GM12878 (cell line): ENCODE data around the gene ZFAND2A. TPM values are rescaled to one million over a fixed set of nuclear protein-coding genes. Genes with fewer than 3 reads are reported as not detected.

Source experiments
- ATAC-seq: fragments of 200-7000 bp; cut with Tn5 transposase; 3 replicates; pipeline ENCODE4 v1.9.1; 2020; ENCODE audit warnings: mild to moderate bottlenecking, moderate library complexity
- BruUV-seq: library from RNA; stranded (reverse); fragments of 400-500 nt; replicated peaks from 2 replicates; lab custom pipeline; 2021; lab: Mats Ljungman, UMichigan
- CTCF ChIA-PET: fragments of 300-600 bp; sonication (Branson Sonifier 250); formaldehyde crosslinking; extraction: SDS; loops from one replicate; lab custom pipeline; 2021; ENCODE audit warnings: inconsistent platforms; lab: Yijun Ruan, JAX
- POLR2A ChIA-PET: fragments of 350-600 bp; formaldehyde crosslinking; extraction: SDS; loops from one replicate; lab custom pipeline; 2021; ENCODE audit warnings: inconsistent platforms; lab: Charles Lee
- RAD21 ChIA-PET: fragments of 300-600 bp; sonication (Branson Sonifier 250); formaldehyde crosslinking; loops from one replicate; lab custom pipeline; 2023; ENCODE audit warnings: antibody characterized with exemption; ENCODE audit not compliant: unreplicated experiment; lab: Charles Lee
- SMC1A ChIA-PET: fragments of 300-600 bp; sonication (Branson Sonifier 250); formaldehyde crosslinking; loops from one replicate; lab custom pipeline; 2023; ENCODE audit not compliant: unreplicated experiment, uncharacterized antibody; lab: Charles Lee
- DNase-seq: peaks from one replicate; pipeline ENCODE4 v3.0.0-alpha.2; 2011; ENCODE audit warnings: low read depth, low spot score
- FAIRE-seq: peaks from 3 replicates; lab custom pipeline; 2011; peaks lifted over from hg19 to GRCh38; lab: Jason Lieb, UNC
- H2AFZ ChIP-seq: 2 replicates; pipeline ENCODE4 v1.6.0; 2011; ENCODE audit warnings: low read depth, low read length, control low read depth; ENCODE audit not compliant: control insufficient read depth
- H3K27ac ChIP-seq: 2 replicates; pipeline ENCODE4 v1.5.1; 2011; ENCODE audit warnings: control low read depth; ENCODE audit not compliant: control insufficient read depth, insufficient read depth
- H3K27me3 ChIP-seq, 2 experiments: replicated peaks in 1 of 2; 2 replicates each; pipeline versions ENCODE4 v1.6.0 to v1.6.1; 2011; ENCODE audit warnings: low read length in 1 of 2; ENCODE audit not compliant: control insufficient read depth in 2 of 2, insufficient read depth in 2 of 2
- H3K36me3 ChIP-seq, 2 experiments: 2 replicates each; pipeline ENCODE4 v1.5.1; 2011; ENCODE audit warnings: low read length in 1 of 2; ENCODE audit not compliant: control insufficient read depth in 2 of 2, insufficient read depth in 2 of 2
- H3K4me1 ChIP-seq: 2 replicates; pipeline ENCODE4 v1.6.1; 2011; ENCODE audit warnings: mild to moderate bottlenecking, low read length, moderate library complexity, mixed read lengths; ENCODE audit not compliant: control insufficient read depth, insufficient read depth
- H3K4me2 ChIP-seq: 2 replicates; pipeline ENCODE4 v1.6.0; 2011; ENCODE audit warnings: control low read depth; ENCODE audit not compliant: control insufficient read depth, insufficient read depth
- H3K4me3 ChIP-seq: fragments of 200-600 bp; sonication (generic); 2 replicates; pipeline ENCODE4 v1.5.1; 2016
- H3K79me2 ChIP-seq: 2 replicates; pipeline ENCODE4 v1.6.0; 2011; ENCODE audit warnings: low read length; ENCODE audit not compliant: control insufficient read depth, insufficient read depth
- H3K9ac ChIP-seq: 2 replicates; pipeline ENCODE4 v1.8.0; 2011; ENCODE audit warnings: low read length, control low read depth, mixed read lengths; ENCODE audit not compliant: control insufficient read depth, insufficient read depth
- H3K9me3 ChIP-seq: replicated peaks from 3 replicates; pipeline ENCODE4 v1.5.1; 2011; ENCODE audit warnings: mild to moderate bottlenecking, low read length; ENCODE audit not compliant: control insufficient read depth, insufficient read depth
- H4K20me1 ChIP-seq: 2 replicates; pipeline ENCODE4 v1.6.0; 2011; ENCODE audit not compliant: control insufficient read depth, insufficient read depth
- BMI1 ChIP-seq: fragments of 450-650 bp; IDR thresholded peaks from 2 replicates; pipeline ENCODE4 v1.6.1; 2016; ENCODE audit warnings: mild to moderate bottlenecking, moderate library complexity, borderline replicate concordance
- CHD2 ChIP-seq: IDR thresholded peaks from 2 replicates; pipeline ENCODE4 v1.6.1; 2011; ENCODE audit warnings: low read depth, low read length, improper control_type of control experiment, borderline replicate concordance
- CREB1 ChIP-seq: IDR thresholded peaks from 2 replicates; pipeline ENCODE4 v1.6.1; 2012; ENCODE audit warnings: low read depth, mild to moderate bottlenecking, inconsistent platforms
- DPF2 ChIP-seq: fragments of 450-650 bp; IDR thresholded peaks from 2 replicates; pipeline ENCODE4 v1.6.1; 2017; ENCODE audit warnings: mild to moderate bottlenecking
- ETV6 ChIP-seq, 2 experiments: fragments of 450-650 bp in 1 of 2; IDR thresholded peaks in 1 of 2; conservative IDR thresholded peaks in 1 of 2; 2 replicates each; pipeline ENCODE4 v1.6.1; 2014; ENCODE audit warnings: antibody characterized with exemption in 1 of 2, borderline replicate concordance in 1 of 2, low read depth in 1 of 2, mild to moderate bottlenecking in 1 of 2, moderate library complexity in 1 of 2
- EZH2 ChIP-seq: IDR thresholded peaks from 2 replicates; pipeline ENCODE4 v1.6.1; 2012; ENCODE audit warnings: low read depth, mild to moderate bottlenecking, control low read depth, inconsistent platforms, low read length, borderline replicate concordance; ENCODE audit not compliant: control insufficient read depth
- GABPA ChIP-seq: IDR thresholded peaks from 2 replicates; pipeline ENCODE4 v1.6.1; 2014; ENCODE audit warnings: antibody characterized with exemption, low read depth, mild to moderate bottlenecking, inconsistent platforms
- MEF2B ChIP-seq: fragments of 450-650 bp; IDR thresholded peaks from 2 replicates; pipeline ENCODE4 v1.6.1; 2018; ENCODE audit warnings: mild to moderate bottlenecking, moderate library complexity; ENCODE audit not compliant: partially characterized antibody, poor library complexity, severe bottlenecking
- PML ChIP-seq: IDR thresholded peaks from 2 replicates; pipeline ENCODE4 v1.6.1; 2012; ENCODE audit warnings: low read length, inconsistent platforms
- STAT1 ChIP-seq: fragments of 450-650 bp; conservative IDR thresholded peaks from 2 replicates; pipeline ENCODE4 v1.6.1; 2014; ENCODE audit warnings: antibody characterized with exemption, mild to moderate bottlenecking
- SUZ12 ChIP-seq: fragments of 200-600 bp; sonication (generic); IDR thresholded peaks from one replicate; pipeline ENCODE4 v1.6.1; 2018; ENCODE audit warnings: antibody characterized with exemption, mild to moderate bottlenecking; ENCODE audit not compliant: unreplicated experiment
- TAF1 ChIP-seq: IDR thresholded peaks from 2 replicates; pipeline ENCODE4 v1.6.1; 2011; ENCODE audit warnings: mild to moderate bottlenecking, low read depth, low read length, borderline replicate concordance
- ZNF207 ChIP-seq: fragments of 450-650 bp; IDR thresholded peaks from 2 replicates; pipeline ENCODE4 v1.6.1; 2014; ENCODE audit warnings: antibody characterized with exemption, mild to moderate bottlenecking, borderline replicate concordance
- WGBS: methylation state at CpG from one replicate; pipeline ENCODE4 v1.1.6; 2016; ENCODE audit warnings: low lambda C conversion rate; ENCODE audit not compliant: insufficient replicate concordance, insufficient coverage; ENCODE audit errors: missing lambda C conversion rate; 5-methylcytosine and 5-hydroxymethylcytosine counted together
- in situ Hi-C: fragments of 300-500 bp; cut with MboI; formaldehyde crosslinking; loops from 9 replicates; pipeline ENCODE4 v1.14.3; 2018; ENCODE audit warnings: mixed read lengths
- intact Hi-C: fragments of 100-400 bp; cut with micrococcal nuclease; formaldehyde crosslinking; loops from one replicate; pipeline ENCODE4 v1.14.2; 2022; ENCODE audit not compliant: unreplicated experiment
- polyA plus RNA-seq, 11 experiments: library from polyadenylated mRNA; depleted of rRNA in 4 of 11; unstranded in 6 of 11; stranded (reverse) in 5 of 11; fragments of >200 nt; fragmentation: Nextera tagmentation in 4 of 11; fragmentation: Illumina TruSeq in 1 of 11; extraction: Ambion mirVana in 4 of 11; extraction: Trizol in 1 of 11; gene quantifications; 1 replicate in 1 of 11; 2 replicates in 10 of 11; pipeline versions ENCODE4 v1.2.1 to v1.2.3, GENCODE V29; 2011 to 2016; ENCODE audit warnings: inconsistent platforms in 2 of 11, missing spikeins in 2 of 11, low read depth in 1 of 11
- total RNA-seq, 4 experiments: library from RNA; depleted of rRNA in 3 of 4; stranded (reverse); fragments of >200 nt in 3 of 4; fragmentation: Illumina TruSeq in 1 of 4; extraction: Trizol in 1 of 4; gene quantifications; 2 replicates each; pipeline versions ENCODE4 v1.2.1 to v1.2.3, GENCODE V29; 2013 to 2021

The ZFAND2A gene
- total and polyA plus RNA-seq, 10 of the 15 experiments (the other 5 are each of a cell fraction or from before 2014, with no cell fraction given), result 14.8 to 39.9 (median 20.8) TPM

GRCh38 chr7:1130021-1130990, 29.7 kb downstream of the ZFAND2A start:
- Histone ChIP-seq H3K36me3 (peaks cover 4 to 9% of the 10 kb centered on the region in 2 experiments), H3K27me3 (no peaks in the 10 kb centered on the region), H4K20me1 (no peaks in the 10 kb centered on the region), H3K4me3 (no peak overlapping the region), H3K9ac (no peak overlapping the region), H3K9me3 (no peaks in the 10 kb centered on the region; the same call in 2 of the 3 replicates), H3K4me2 (no peak overlapping the region), H3K79me2 (no peaks in the 10 kb centered on the region), H3K4me1 (no peaks in the 10 kb centered on the region), H3K27ac (no peak overlapping the region), H2AFZ (no peak overlapping the region)
- ATAC-seq (no peak), FAIRE-seq (no peak), DNase-seq (no peak)
- TF ChIP-seq CHD2, result no peak
- TF ChIP-seq PML, result no peak
- no peak for TF ChIP-seq GABPA
- TF ChIP-seq SUZ12, result no peak
- no peak for TF ChIP-seq CREB1
- TF ChIP-seq BMI1, result no peak
- TF ChIP-seq STAT1, result no peak
- TF ChIP-seq DPF2, result no peak
- no peak for TF ChIP-seq ETV6 (conservative IDR thresholded peaks at IDR 0.05 in 1 of 2, IDR thresholded peaks at IDR 0.05 in 1 of 2; ENCODE audit: borderline replicate concordance in 1 of 2, low read depth in 1 of 2)
- TF ChIP-seq MEF2B, result no peak
- no peak for TF ChIP-seq EZH2
- no peak for TF ChIP-seq ZNF207
- TF ChIP-seq TAF1, result no peak
- intact Hi-C loops, result no loop called here
- WGBS, result 97% methylated on average over 21 of the region's 26 CpGs
- ChIA-PET RAD21 (no interaction called here), POLR2A (no interaction called here), CTCF (no interaction called here), SMC1A (no interaction called here)
- in situ Hi-C loops, result no loop called here
- BruUV-seq, result no TSS peak
